NCI-H1105 (cell line): ENCODE data around the gene TOX2.

Experiments used
- DNase-seq: peaks from one replicate; lab custom pipeline; 2025; lab: John Stamatoyannopoulos, UW

The TOX2 gene

DNA sequence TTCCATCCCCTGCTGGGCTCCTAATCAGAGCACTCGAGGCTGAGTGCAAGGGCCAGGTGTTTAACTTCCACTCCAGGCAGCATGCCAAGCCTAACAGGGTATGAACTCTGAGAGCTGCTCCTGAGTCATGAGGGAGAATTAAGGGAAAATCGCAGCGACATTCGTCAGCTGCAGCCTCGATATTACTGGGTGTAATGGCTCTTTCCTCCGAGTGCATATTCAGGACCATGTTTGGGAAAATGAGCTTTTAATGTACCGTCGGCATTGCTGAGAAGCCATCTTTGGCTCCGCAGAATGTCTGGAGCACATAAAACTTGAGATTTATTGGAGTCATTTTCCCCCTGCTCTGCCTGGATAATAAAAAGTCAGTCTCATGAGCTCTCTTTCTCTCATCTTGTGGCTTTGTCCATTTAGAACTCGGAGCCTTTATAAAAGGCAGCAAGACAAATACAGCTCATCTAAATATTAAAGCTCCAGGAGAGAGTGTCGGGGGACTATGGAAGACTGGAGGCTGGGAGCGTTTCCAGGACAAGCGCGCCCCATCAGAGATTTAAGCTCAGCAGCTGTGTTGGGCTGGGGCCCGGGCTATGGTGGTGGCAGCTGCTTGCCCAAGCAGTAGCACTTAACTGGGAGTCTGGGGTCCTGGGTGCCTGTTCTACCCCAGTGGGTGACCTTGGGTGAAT lies 103.7 kb downstream of the TOX2 start:
- DNase-seq: peak; percentile 98

- DNase-seq: no peak
Observed at GRCh38 chr20:44018942-44019637, 104.4 kb downstream of the TOX2 start.

DNA sequence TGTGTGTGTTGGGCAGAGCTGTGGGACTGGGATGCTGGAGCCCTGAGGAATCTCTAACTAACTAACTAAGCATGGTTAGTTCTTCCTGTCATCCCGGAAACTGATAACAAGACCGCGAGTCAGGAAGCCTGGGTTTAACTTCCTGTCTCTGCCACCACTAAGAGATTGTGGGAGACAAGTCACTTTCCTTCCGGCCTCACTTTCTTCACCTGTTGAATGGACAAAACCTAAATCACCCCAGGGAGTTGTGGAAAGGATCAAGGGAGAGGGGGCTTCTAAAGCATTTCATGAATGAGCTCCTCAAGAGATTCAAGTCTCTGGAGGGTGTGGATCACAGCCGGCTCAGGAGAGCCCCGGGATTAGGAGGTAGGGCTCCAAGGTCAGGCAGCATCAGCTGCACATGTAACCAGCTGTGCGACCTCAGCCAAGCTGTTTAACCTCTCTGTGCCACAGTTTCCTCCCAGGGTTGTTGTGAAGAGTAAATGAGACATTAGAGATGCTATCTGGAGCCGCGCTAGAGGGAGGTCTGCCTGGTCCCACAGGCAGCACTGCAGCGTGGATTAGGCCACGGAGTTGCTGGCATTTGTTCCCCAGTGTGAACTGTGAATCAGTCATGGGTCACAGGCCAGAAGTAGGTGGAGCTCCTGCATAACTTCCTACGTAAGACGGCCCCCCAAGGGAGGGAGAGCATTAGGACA lies 105.1 kb downstream of the TOX2 start:
- DNase-seq: no peak

DNA sequence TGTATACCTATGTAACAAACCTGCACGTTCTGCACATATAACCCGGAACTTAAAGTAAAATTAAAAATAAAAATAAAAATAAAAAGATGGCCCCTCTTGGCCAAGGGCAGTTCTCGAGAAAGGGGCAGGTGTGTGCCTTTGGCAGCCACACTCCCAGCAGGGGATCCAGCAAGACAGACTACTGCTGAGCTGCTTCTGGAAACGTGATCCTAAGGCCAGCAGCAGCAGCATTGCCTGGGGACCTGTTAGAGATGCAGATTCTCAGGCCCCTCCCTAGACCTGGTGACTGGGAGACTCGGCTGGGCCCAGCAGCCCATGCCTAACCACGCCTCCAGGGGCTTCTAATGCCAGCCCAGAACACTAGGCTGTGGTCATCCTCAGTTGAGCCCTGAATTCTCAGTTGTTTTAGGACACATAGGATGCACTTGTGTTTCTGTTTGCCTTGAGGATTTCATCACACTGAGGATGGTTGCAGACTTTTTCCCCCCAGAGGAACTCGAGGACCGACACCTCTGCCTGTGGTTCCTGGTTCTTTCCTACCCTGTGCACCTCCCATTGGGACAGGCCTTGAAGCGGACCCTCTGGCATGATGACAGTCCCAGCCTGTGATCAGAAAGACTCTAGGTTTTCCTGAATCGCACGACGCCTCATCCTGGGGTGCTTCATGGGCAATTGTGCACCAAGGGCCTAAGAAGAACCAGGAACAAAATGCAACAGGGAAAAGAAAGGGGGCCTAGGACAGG lies 105.9 kb downstream of the TOX2 start:
- no peak for DNase-seq

- no peak for DNase-seq
Observed at GRCh38 chr20:44021186-44021585, 106.5 kb downstream of the TOX2 start.

- no peak for DNase-seq
Observed at GRCh38 chr20:44021900-44022299, 107.2 kb downstream of the TOX2 start.

GRCh38 chr20:44022464-44022863 lies 107.8 kb downstream of the TOX2 start:
- DNase-seq: no peak

DNA sequence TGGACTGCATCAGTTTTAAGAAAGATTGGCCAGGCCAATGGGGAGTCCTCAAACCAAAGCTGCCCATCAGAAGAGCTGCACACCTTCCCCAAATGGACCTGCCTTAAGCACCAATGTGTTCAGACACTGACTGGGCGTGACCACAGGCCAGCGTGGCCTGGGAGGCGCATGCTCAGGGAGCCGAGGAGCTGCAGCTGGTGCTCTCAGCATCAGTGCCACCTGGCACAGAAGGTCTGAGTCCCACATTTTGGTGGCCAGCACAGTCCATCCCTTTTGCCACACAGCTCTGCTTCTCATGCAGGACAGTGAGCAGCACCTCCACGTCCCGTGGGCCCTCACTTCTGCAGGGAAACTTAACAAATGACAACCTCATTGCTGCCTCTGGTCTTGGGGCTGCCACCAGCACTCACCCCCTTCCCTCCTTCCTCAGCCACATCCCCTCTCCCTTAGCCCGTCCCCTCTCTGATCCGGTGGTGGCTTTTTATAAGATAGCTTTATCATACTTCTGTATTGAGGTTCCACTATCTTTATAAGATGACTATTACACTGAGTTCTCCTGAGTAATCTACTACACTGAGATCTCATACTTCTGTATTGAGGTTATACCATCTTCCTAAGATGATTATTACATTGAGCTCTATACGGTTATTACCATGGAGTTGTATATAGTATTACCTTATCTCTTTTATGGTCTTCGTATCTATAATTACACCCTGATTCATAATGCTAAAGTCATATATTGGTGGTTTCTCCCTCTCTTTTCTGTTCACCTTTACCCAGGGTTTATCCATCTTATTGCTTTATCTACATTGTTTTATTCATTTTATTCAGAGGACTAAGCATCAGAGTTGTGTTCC lies 109.1 kb downstream of the TOX2 start:
- no peak for DNase-seq

- no peak for DNase-seq
Observed at GRCh38 chr20:44024820-44025580, 110.3 kb downstream of the TOX2 start.

DNA sequence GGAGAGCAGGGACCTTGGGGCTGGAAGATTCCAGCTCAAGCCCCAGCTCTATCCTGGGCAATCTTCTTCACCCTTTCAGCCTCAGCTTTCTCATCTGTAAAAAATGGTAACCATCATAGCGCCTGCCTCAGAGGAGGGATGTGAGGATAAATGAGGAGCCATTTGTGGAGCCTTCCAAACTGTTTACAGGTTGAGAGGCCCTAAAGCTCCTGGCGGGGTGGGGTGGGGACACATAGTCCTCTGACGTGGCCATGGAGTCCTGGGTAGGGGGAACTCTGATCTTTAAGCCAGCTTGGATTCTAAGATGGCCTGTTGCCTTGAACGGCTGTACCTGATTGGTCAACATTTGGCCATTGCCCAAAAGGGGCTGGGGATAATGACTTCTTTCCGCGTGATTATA lies 111.1 kb downstream of the TOX2 start:
- DNase-seq: no peak

DNA sequence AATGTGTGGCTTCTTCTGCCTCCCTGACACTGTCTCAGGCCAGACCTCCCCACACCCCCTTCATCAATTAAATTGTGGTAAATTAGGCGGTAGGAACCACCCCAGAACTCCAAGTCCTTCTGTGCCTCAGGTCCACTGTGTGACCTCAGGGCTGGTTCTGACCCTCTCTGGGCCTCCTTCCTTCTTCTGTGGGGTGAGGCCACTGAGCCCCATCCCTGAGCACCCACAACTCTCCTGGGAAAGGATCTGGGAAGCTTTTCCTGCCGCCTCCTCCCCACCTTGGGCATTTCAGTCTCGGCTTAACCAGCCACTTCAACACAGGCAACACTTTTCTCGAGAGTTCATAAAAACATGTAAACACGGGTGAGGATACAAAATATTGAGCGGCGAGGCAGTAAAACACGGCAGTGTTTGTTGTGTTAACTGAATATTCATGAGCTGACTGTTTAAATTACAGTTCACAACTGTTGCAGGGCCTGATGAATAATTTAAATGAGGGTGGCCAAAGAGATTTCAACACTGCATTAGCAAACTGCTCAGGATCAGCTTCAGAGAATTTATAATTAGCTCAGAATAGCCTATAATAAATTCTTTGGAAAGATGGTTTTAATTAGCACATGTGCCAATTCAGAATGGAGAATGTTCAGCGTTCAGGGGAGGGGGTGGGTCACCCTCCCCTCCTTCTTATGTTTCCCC lies 112.1 kb downstream of the TOX2 start:
- DNase-seq: no peak

DNA sequence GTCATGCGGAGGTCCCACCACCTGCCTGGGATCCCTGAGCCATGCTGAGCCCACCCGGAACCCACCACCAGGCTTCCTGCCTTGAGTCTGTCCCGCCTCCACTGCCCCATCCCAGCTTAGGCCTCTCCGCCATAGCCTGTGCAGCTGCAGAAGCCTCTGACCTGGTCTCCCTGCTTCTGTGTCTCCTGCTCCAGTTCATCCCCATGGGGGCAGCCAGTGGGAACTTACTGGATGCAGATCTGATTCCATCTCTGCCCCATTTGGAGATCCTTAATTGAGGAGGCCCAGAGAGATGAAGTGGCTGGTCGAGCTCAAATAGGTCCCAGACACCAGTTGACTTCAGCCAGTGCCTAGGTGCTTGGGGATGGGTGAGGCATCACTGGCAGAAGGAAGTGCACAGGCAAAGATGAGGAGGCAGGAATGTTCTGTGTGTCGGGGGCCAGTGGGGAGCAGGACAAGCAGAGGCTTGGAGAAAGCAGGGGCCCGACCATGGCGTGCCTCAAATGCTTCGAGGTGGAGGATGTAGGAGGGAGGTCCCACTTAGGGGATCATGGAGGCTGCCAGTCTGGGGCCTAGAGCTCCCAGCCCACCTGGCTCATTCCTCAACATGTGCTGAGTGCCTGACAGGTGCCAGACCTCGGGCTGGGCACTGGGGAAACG lies 112.8 kb downstream of the TOX2 start:
- DNase-seq: no peak

DNA sequence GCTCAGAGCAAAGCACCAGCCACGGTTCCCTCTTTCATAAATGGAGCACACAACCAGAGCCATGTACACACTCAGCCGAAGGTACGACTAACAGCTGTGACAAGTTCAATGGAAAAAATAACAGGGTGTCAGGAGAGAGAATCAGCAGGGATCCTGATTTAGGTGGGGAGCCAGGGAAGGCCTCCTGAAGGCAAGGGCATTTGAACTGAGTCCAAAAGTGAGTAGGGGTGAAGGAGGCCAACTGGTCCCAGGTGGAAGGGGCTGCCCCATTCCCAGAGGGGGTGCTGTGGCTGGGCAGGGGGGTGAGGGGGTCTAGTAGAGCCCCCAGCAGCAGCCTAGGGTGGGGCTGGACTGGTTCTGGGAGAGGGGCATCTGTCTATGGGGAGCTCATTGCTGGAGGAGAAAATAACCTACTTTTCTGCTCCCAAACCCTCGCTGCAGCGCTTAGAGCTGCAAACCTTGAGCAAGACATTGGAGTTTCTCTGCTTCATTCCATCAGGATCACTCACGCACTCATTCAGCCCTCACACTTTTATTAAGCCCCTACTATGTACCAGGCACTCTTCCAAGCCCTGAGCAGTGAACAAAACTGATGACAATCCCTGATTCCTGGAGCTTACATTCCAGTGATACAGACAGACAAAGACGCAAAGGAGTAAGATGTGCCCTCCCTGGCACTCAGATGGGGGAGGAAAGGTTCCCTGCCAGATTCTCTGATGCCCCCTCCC lies 113.5 kb downstream of the TOX2 start:
- DNase-seq: no peak

- DNase-seq: no peak
Observed at GRCh38 chr20:44028868-44029847, 114.5 kb downstream of the TOX2 start.

DNA sequence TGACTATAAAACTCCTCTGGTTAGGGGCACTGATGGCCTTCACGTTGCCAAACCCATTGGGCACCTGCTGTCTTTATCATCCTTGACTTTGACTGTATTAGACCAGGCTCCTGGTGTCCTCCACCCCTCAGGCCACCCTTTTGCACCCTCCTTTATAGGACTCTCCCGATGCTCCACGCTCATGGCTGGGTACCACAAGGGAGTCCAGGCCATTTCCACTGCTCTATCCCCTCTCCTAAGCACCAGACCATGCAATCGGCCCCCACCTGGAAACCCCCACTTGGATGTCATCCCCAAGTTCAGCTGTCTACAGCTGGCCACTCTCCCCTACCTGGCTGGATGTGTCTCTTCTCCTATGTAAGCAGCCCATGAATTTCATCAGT lies 115.2 kb downstream of the TOX2 start:
- DNase-seq: no peak

- DNase-seq: no peak
Observed at GRCh38 chr20:44030394-44030793, 115.7 kb downstream of the TOX2 start.

DNA sequence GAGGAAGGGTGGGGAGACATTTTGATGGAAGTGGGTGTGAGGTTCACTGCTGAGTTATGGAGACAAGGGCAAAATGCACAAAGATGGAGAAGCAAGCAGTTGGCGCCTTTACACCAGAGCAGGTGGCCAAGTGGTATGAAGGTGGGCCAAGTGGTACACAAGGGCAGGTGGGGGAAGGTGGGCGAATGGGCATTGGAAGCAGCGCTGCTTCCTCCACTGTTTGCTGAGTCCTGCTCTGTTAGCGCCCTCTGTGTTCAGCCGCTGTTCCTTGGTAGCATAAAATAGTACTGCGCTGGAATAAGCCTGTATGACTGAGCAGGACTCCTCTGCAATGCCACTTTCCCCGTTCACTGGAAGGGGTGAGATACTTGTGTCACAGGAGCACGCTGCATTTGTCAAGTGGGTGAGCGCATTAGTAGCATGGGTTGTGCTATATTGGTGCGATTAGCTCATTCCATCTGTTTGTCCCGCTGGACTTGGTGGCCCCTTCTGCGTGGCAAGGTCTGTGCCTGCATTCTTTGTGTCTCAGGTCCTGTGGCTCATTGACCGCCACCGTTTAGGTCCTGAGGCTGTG lies 116.4 kb downstream of the TOX2 start:
- DNase-seq: no peak
